Measurements from ENCODE around the gene FNTB. TPM values are rescaled to one million over a fixed set of nuclear protein-coding genes. Genes with fewer than 3 reads are reported as not detected.

Gene FNTB, protein sequence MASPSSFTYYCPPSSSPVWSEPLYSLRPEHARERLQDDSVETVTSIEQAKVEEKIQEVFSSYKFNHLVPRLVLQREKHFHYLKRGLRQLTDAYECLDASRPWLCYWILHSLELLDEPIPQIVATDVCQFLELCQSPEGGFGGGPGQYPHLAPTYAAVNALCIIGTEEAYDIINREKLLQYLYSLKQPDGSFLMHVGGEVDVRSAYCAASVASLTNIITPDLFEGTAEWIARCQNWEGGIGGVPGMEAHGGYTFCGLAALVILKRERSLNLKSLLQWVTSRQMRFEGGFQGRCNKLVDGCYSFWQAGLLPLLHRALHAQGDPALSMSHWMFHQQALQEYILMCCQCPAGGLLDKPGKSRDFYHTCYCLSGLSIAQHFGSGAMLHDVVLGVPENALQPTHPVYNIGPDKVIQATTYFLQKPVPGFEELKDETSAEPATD
- 6.6 TPM for total RNA-seq
- 9.5 TPM for polyA plus RNA-seq
- long read RNA-seq, donor 1, partial matches to known transcripts: 0 of 1 reads
- long read RNA-seq, donor 1, other reads (novel, unspliced or antisense): 0 of 1 reads
- long read RNA-seq, donor 2: 0 reads
- long read RNA-seq, donor 3, partial matches to known transcripts: 0 of 2 reads
- long read RNA-seq, donor 3, other reads (novel, unspliced or antisense): 0 of 2 reads
- long read RNA-seq, donor 4, partial matches to known transcripts: 0 of 3 reads
- long read RNA-seq, donor 4, other reads (novel, unspliced or antisense): 0 of 3 reads
- long read RNA-seq, donor 5, partial matches to known transcripts: 0 of 3 reads
- long read RNA-seq, donor 5, other reads (novel, unspliced or antisense): 0 of 3 reads
- long read RNA-seq, donor 6, partial matches to known transcripts: 0 of 3 reads
- long read RNA-seq, donor 6, other reads (novel, unspliced or antisense): 0 of 3 reads
- long read RNA-seq, donor 7, partial matches to known transcripts: 0 of 5 reads
- long read RNA-seq, donor 7, other reads (novel, unspliced or antisense): 0 of 5 reads
- long read RNA-seq, donor 8, partial matches to known transcripts: 0 of 2 reads
- long read RNA-seq, donor 8, other reads (novel, unspliced or antisense): 0 of 2 reads
- long read RNA-seq, donor 9, partial matches to known transcripts: 0 of 1 reads
- long read RNA-seq, donor 9, other reads (novel, unspliced or antisense): 0 of 1 reads
- long read RNA-seq, donor 10, partial matches to known transcripts: 26 of 46 reads
- long read RNA-seq, donor 10, other reads (novel, unspliced or antisense): 15 of 46 reads

DNA sequence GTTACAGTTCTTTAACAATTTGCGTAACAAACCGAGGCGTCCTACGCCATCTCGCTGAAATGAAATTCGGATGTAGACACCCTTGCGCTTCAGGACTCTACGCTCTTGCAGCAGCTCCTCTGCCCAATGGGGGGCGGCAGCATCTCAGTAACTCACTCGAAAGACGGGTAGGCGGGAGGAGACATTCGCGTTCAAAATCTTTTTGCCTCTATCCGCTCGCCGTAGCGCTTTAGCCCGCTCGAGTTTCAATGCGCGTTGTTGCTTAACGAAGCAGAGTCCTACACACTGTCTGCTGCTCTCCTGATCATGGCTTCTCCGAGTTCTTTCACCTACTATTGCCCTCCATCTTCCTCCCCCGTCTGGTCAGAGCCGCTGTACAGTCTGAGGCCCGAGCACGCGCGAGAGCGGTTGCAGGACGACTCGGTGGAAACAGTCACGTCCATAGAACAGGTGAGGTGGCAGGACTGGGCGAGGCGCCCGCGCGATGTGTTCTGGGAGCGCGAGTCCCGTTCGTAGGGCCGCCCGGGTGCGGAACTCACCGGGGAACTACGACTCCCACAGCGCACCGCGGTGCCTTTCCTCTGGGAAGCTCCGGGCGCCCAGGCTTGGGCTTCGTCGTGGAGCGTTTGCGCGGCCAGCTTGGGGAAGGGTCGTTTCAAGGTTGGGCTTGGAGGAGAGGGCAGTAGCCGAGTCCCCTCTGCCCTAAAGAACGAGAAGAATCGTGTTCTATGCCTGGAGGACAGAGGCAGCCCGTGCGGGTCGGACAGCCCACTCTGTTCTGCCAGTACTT lies at the start of gene FNTB:
FNTB (plus strand) TSS at position 248 of the 790 bp plus-strand sequence; CDS start at position 307, 59 bp downstream.
- H3K27ac ChIP-seq (ENCODE audit: low read depth in 1 of 2, low read length in 1 of 2): peak within 1 kb of the TSS; percentile 94 to 96
- peak within 1 kb of the TSS; percentile 83 to 94 for H3K4me3 ChIP-seq (ENCODE audit: low read length in 2 of 2)

DNA sequence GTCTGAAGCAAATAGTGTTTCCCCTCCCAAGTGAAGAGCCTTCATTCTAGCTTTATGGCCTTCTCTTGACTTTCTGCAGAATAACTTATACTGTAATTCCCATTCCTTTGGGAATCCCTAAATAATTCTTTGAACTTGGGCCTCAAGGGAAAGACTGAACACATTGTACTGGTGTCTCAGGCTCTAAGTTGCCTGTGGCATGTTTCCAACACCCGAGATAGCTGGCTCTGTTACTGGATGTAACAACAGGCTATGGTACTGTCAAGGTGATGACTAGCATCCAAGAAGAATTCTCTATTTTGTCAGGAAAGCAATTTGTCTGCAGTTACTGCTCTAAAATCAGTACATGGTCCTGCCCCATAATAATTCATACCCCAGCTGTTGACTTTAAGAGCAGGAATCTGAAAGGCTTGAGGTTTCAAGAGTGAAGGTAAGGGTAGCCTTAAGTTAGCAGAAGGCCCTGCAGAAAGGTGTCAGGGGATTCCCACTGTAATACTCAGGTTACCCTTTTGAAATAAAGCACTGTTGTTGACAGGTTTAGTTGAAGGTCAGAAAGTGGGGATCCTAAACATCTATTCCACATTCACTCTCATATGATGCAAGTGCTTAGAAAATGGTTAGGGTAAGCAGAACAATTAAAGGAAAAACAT lies 49.4 kb upstream of the FNTB start:
- WGBS: 92% methylated on average over 1 of the region's 1 CpG
- no peak overlapping the region for H3K4me3 ChIP-seq (ENCODE audit: low read length in 2 of 2)
- DNase-seq (ENCODE audit: low read depth in 6 of 9, low spot score in 9 of 9): no peak
- H3K4me1 ChIP-seq (ENCODE audit: control insufficient read depth in 2 of 2, insufficient read depth in 2 of 2, low read length in 2 of 2): peaks cover 0 to 7% of the 10 kb centered on the region in 2 donors
- peaks cover 42 to 53% of the 10 kb centered on the region in 2 donors for H3K36me3 ChIP-seq (ENCODE audit: control insufficient read depth in 2 of 2, insufficient read depth in 2 of 2, low read length in 1 of 2)
- H3K9me3 ChIP-seq (ENCODE audit: control insufficient read depth in 2 of 2, insufficient read depth in 1 of 2, low read length in 1 of 2): no peaks in the 10 kb centered on the region
- peak overlapping the region in 1 of 2 donors; percentile 38 for H3K27ac ChIP-seq (ENCODE audit: low read depth in 1 of 2, low read length in 1 of 2)
- no peaks in the 10 kb centered on the region for H3K27me3 ChIP-seq (ENCODE audit: control insufficient read depth in 2 of 2, insufficient read depth in 1 of 2, low read length in 1 of 2)

More for the DNA sequence above, at the start of gene FNTB:
- peaks cover 11 to 29% of the 10 kb centered on the region in 2 donors for H3K4me1 ChIP-seq (ENCODE audit: control insufficient read depth in 2 of 2, insufficient read depth in 2 of 2, low read length in 2 of 2)
- WGBS: under 1% methylated on average over 65 of the region's 65 CpGs
- H3K27me3 ChIP-seq (ENCODE audit: control insufficient read depth in 2 of 2, insufficient read depth in 1 of 2, low read length in 1 of 2): peaks cover 0 to 6% of the 10 kb centered on the region in 2 donors
- peak; percentile 94 to 100 (median 97) for DNase-seq (ENCODE audit: low read depth in 6 of 9, low spot score in 9 of 9)
- H3K36me3 ChIP-seq (ENCODE audit: control insufficient read depth in 2 of 2, insufficient read depth in 2 of 2, low read length in 1 of 2): no peaks in the 10 kb centered on the region
- H3K9me3 ChIP-seq (ENCODE audit: control insufficient read depth in 2 of 2, insufficient read depth in 1 of 2, low read length in 1 of 2): no peaks in the 10 kb centered on the region

DNA sequence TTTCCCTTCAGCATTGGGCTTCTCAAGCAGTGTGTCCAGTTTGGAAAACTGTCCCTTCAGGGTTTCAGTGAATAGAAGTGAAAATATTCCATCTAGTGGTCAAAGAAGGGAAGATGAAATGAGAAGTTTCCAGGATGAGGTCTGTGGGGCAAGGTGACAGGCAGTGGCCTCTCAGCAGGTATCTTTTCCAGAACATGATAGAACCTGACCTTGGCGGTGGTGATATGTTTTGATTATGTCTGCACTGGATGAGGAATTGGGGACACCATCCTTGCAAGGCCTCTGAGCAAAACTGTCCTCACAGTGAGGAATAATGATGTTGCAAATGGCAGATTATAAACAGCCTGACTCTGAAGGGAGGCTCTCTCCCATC lies 48.9 kb upstream of the FNTB start:
- H3K27me3 ChIP-seq (ENCODE audit: control insufficient read depth in 2 of 2, insufficient read depth in 1 of 2, low read length in 1 of 2): no peaks in the 10 kb centered on the region
- no peak overlapping the region for H3K27ac ChIP-seq (ENCODE audit: low read depth in 1 of 2, low read length in 1 of 2)
- peaks cover 0 to 7% of the 10 kb centered on the region in 2 donors for H3K4me1 ChIP-seq (ENCODE audit: control insufficient read depth in 2 of 2, insufficient read depth in 2 of 2, low read length in 2 of 2)
- WGBS: 91% methylated on average over 1 of the region's 1 CpG
- DNase-seq (ENCODE audit: low read depth in 6 of 9, low spot score in 9 of 9): no peak
- H3K9me3 ChIP-seq (ENCODE audit: control insufficient read depth in 2 of 2, insufficient read depth in 1 of 2, low read length in 1 of 2): no peaks in the 10 kb centered on the region
- no peak overlapping the region for H3K4me3 ChIP-seq (ENCODE audit: low read length in 2 of 2)
- H3K36me3 ChIP-seq (ENCODE audit: control insufficient read depth in 2 of 2, insufficient read depth in 2 of 2, low read length in 1 of 2): peaks cover 44 to 48% of the 10 kb centered on the region in 2 donors

DNA sequence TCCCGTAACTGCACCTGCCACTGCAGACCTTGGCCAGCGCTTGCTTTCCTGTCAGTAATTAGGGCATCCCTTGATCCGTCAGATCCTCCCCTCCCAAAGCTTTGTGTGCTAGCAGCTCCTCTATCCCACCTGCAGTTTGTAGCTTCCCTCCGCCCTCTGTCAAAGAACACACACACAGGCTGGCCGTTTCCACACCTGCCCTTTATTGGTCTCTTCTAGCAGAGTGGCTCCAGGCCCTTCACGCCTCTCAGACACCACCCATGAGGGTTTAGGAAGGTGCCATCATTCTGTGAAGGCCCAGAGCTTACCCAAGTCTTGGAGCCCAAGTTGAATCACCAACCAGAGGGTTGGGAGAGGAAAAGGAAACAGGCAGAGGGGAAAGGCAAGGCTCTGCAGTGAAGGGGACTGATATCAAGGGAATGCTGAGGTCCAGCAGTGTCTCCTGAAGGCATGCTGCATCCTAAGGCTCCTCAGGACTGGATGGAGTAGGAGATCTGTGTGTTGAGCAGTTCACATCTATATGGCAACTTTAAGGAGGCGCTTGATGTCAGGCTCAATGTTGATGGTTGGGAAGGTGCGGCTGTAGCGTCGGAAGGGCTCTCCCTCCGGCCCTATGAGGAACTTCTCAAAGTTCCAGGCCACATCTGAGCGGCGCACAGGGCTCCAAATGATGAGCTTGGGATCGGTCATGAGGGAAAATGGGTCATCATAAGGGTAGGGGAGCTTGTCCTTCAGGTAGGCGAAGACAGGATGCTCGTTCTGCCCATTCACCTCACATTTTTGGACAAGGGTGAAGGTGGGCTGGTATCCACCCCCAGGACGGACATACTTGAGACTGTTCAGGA lies 47.5 kb upstream of the FNTB start:
- Histone ChIP-seq H3K4me1 (ENCODE audit: control insufficient read depth in 2 of 2, insufficient read depth in 2 of 2, low read length in 2 of 2) (peaks cover 0 to 7% of the 10 kb centered on the region in 2 donors), H3K4me3 (ENCODE audit: low read length in 2 of 2) (no peak overlapping the region), H3K9me3 (ENCODE audit: control insufficient read depth in 2 of 2, insufficient read depth in 1 of 2, low read length in 1 of 2) (no peaks in the 10 kb centered on the region), H3K36me3 (ENCODE audit: control insufficient read depth in 2 of 2, insufficient read depth in 2 of 2, low read length in 1 of 2) (peaks cover 47 to 49% of the 10 kb centered on the region in 2 donors), H3K27me3 (ENCODE audit: control insufficient read depth in 2 of 2, insufficient read depth in 1 of 2, low read length in 1 of 2) (no peaks in the 10 kb centered on the region), H3K27ac (ENCODE audit: low read depth in 1 of 2, low read length in 1 of 2) (no peak overlapping the region)
- no peak for DNase-seq (ENCODE audit: low read depth in 6 of 9, low spot score in 9 of 9)
- WGBS: 98% methylated on average over 17 of the region's 17 CpGs

DNA sequence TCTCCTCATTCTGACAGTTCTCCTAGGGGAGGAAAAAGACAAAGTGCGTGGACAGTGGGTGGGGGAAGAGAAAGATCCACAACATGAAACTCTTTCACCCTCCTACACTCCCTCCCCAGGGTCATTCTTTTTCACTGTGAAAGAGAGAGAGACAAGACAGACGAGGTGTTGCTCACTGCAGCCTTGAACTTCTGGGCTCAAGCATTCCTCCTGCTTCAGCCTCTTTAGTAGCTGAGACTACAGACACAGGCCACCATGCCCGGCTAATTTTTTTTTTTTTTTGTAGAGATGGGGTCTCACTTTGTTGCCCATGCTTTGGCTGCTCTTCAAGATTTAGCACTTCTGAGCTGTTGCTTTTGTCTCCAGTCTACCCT lies 46.9 kb upstream of the FNTB start:
- Histone ChIP-seq H3K4me3 (ENCODE audit: low read length in 2 of 2) (no peak overlapping the region), H3K36me3 (ENCODE audit: control insufficient read depth in 2 of 2, insufficient read depth in 2 of 2, low read length in 1 of 2) (peaks cover 44 to 49% of the 10 kb centered on the region in 2 donors), H3K27ac (ENCODE audit: low read depth in 1 of 2, low read length in 1 of 2) (no peak overlapping the region), H3K9me3 (ENCODE audit: control insufficient read depth in 2 of 2, insufficient read depth in 1 of 2, low read length in 1 of 2) (no peaks in the 10 kb centered on the region), H3K27me3 (ENCODE audit: control insufficient read depth in 2 of 2, insufficient read depth in 1 of 2, low read length in 1 of 2) (no peaks in the 10 kb centered on the region), H3K4me1 (ENCODE audit: control insufficient read depth in 2 of 2, insufficient read depth in 2 of 2, low read length in 2 of 2) (peaks cover 0 to 7% of the 10 kb centered on the region in 2 donors)
- 91% methylated on average over 3 of the region's 3 CpGs for WGBS
- DNase-seq (ENCODE audit: low read depth in 6 of 9, low spot score in 9 of 9): no peak

DNA sequence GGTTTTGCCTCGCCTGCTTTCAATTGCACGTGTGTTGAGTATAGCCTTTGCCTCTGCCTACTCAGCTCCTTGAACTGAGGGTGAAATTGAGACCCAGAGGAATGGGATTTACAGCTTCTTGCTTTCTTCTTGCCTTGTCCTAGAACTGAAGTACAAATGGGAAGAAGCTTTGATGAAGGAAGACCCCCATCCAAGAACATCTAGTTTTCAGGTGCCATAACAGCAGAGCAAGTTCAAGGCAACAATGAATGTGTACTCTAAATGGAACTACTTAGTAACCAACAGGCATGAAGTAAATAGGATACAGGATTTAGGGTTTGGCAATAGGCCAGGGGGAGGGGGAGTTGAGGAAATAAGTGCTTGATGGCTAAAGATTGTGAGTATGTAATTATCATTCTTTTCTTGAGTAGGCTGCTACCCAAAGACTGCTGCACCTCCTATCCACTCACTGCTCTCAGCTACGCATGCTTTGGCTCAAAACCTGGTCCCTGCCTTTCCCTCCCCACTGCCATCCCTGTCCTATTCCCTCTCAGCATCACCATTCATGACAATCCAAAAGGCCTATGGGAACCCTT lies 46.3 kb upstream of the FNTB start:
- Histone ChIP-seq H3K4me1 (ENCODE audit: control insufficient read depth in 2 of 2, insufficient read depth in 2 of 2, low read length in 2 of 2) (peaks cover 0 to 9% of the 10 kb centered on the region in 2 donors), H3K27me3 (ENCODE audit: control insufficient read depth in 2 of 2, insufficient read depth in 1 of 2, low read length in 1 of 2) (no peaks in the 10 kb centered on the region), H3K27ac (ENCODE audit: low read depth in 1 of 2, low read length in 1 of 2) (no peak overlapping the region), H3K4me3 (ENCODE audit: low read length in 2 of 2) (no peak overlapping the region), H3K36me3 (ENCODE audit: control insufficient read depth in 2 of 2, insufficient read depth in 2 of 2, low read length in 1 of 2) (peaks cover 41 to 49% of the 10 kb centered on the region in 2 donors), H3K9me3 (ENCODE audit: control insufficient read depth in 2 of 2, insufficient read depth in 1 of 2, low read length in 1 of 2) (no peaks in the 10 kb centered on the region)
- no peak for DNase-seq (ENCODE audit: low read depth in 6 of 9, low spot score in 9 of 9)
- 87% methylated on average over 3 of the region's 3 CpGs for WGBS

DNA sequence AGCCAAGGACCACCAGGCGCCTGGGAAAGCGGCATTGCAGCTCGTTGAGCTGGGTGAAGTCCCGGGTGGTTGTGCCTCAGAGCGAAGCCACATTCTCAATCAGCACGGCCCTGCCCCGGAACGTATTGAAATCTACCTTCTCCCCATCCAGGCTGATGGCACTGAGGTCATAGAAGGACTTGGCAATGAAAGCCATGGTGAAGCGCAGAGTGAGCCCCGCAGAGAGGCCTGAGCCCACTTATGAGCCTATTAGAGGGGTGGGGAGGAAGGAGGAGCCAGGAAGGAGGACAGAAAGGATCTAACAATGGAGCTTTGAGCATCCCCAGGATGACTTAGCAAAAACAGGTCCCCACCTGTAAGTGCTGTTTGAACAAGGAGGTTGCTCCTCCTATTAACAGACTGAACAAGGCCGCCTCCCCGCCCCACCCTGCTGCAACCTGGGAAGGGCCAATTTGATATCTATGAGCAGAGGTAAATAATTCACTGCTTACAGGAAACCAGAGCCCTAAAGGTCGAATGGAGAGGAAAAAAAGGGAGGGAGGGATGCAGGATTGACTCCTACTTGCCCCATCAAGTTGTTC lies 44.1 kb upstream of the FNTB start, which contains the start of gene GPX2:
GPX2 (minus strand) TSS at position 215 of the 581 bp plus-strand sequence; CDS start at position 196, 19 bp downstream.
- Histone ChIP-seq H3K4me1 (ENCODE audit: control insufficient read depth in 2 of 2, insufficient read depth in 2 of 2, low read length in 2 of 2) (peaks cover 0 to 22% of the 10 kb centered on the region in 2 donors), H3K36me3 (ENCODE audit: control insufficient read depth in 2 of 2, insufficient read depth in 2 of 2, low read length in 1 of 2) (peaks cover 33 to 54% of the 10 kb centered on the region in 2 donors), H3K27me3 (ENCODE audit: control insufficient read depth in 2 of 2, insufficient read depth in 1 of 2, low read length in 1 of 2) (no peaks in the 10 kb centered on the region), H3K4me3 (ENCODE audit: low read length in 2 of 2) (no peak within 1 kb of the TSS), H3K27ac (ENCODE audit: low read depth in 1 of 2, low read length in 1 of 2) (peak within 1 kb of the TSS in 1 of 2 donors; percentile 31), H3K9me3 (ENCODE audit: control insufficient read depth in 2 of 2, insufficient read depth in 1 of 2, low read length in 1 of 2) (no peaks in the 10 kb centered on the region)
- 90% methylated on average over 13 of the region's 13 CpGs for WGBS
- no peak for DNase-seq (ENCODE audit: low read depth in 6 of 9, low spot score in 9 of 9)

All from thymus (tissue), 14 donors.